OCI-LY1 (cell line): ENCODE results near the gene MYH15.

Source experiments
- EZH2 ChIP-seq: fragments of 200-600 bp; sonication (generic), shearing (Covaris generic); IDR thresholded peaks from 2 replicates; pipeline ENCODE4 v1.8.0; 2017; ENCODE audit warnings: borderline replicate concordance, mixed run types, mild to moderate bottlenecking, antibody characterized with exemption, low read length, moderate library complexity, mixed read lengths
- TF ChIP-seq, protein P1 (sequence below): fragments of 200-600 bp; sonication (generic), shearing (Covaris generic); IDR thresholded peaks from 2 replicates; pipeline ENCODE4 v1.5.1; 2017; ENCODE audit warnings: mild to moderate bottlenecking, antibody characterized with exemption, low read length, moderate library complexity, mixed read lengths

DNA sequence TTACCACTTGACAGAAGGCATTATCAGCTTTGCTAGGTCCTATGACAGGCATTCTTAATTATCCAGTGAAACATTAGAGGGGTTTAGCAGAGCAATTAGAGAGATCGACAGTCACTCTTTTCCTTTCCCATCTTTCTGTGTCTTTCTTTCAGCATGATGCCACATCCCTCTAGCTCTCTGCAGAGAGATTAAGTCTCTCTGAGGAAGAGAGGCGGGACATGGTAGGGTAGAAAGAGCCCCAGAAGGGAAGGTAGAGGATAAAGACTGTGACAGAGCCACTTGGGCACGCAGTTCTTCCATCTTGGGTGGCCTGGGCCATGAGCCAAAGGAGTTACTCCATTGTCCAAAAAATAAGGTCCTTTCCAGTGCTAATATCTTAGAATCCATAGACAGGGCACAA, 158.2 kb downstream of the MYH15 start:
- TF ChIP-seq, protein P1, sequence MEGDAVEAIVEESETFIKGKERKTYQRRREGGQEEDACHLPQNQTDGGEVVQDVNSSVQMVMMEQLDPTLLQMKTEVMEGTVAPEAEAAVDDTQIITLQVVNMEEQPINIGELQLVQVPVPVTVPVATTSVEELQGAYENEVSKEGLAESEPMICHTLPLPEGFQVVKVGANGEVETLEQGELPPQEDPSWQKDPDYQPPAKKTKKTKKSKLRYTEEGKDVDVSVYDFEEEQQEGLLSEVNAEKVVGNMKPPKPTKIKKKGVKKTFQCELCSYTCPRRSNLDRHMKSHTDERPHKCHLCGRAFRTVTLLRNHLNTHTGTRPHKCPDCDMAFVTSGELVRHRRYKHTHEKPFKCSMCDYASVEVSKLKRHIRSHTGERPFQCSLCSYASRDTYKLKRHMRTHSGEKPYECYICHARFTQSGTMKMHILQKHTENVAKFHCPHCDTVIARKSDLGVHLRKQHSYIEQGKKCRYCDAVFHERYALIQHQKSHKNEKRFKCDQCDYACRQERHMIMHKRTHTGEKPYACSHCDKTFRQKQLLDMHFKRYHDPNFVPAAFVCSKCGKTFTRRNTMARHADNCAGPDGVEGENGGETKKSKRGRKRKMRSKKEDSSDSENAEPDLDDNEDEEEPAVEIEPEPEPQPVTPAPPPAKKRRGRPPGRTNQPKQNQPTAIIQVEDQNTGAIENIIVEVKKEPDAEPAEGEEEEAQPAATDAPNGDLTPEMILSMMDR = no peak
- TF ChIP-seq EZH2 = no peak
